HepG2 (cell line): ENCODE results near the gene ABAT. TPM values are rescaled to one million over a fixed set of nuclear protein-coding genes. Genes with fewer than 3 reads are reported as not detected.

Experiments
- ATAC-seq: fragments of 200-7000 bp; cut with Tn5 transposase; 3 replicates; pipeline ENCODE4 v1.9.1; 2020; ENCODE audit warnings: mild to moderate bottlenecking, moderate library complexity
- BruUV-seq: library from RNA; stranded (reverse); fragments of 400-500 nt; replicated peaks from 2 replicates; lab custom pipeline; 2021; lab: Mats Ljungman, UMichigan
- CTCF ChIA-PET: fragments of 300-600 bp; formaldehyde crosslinking; extraction: SDS; loops from one replicate; lab custom pipeline; 2021; ENCODE audit warnings: low total read pairs, inconsistent platforms, low intra/inter-chr PET ratio; lab: Yijun Ruan, JAX
- POLR2A ChIA-PET: fragments of 350-600 bp; sonication (Branson Sonifier 250); formaldehyde crosslinking; loops from one replicate; lab custom pipeline; 2020; ENCODE audit warnings: antibody characterized with exemption, inconsistent platforms; lab: Yijun Ruan, JAX
- DNase-seq: peaks from one replicate; pipeline ENCODE4 v3.0.0-alpha.2; 2015; ENCODE audit warnings: low spot score
- FAIRE-seq: peaks from 3 replicates; lab custom pipeline; 2011; peaks lifted over from hg19 to GRCh38; lab: Jason Lieb, UNC
- H2AFZ ChIP-seq: one replicate; pipeline ENCODE4 v1.6.1; 2011; ENCODE audit warnings: low read length, inconsistent platforms
- H3K27ac ChIP-seq: fragments of 300-600 bp; 3 replicates; pipeline ENCODE4 v1.8.0; 2011; ENCODE audit warnings: mixed run types, mild to moderate bottlenecking, mixed read lengths, low read length, inconsistent platforms; ENCODE audit not compliant: insufficient read depth; ENCODE audit errors: extremely low read length
- H3K27me3 ChIP-seq, 2 experiments: fragments of 200-600 bp in 1 of 2; 2 replicates in 1 of 2; 3 replicates in 1 of 2; pipeline versions ENCODE4 v1.6.0 to v1.8.0; 2011; ENCODE audit warnings: low read length in 2 of 2, mild to moderate bottlenecking in 2 of 2, moderate library complexity in 2 of 2, inconsistent platforms in 1 of 2; ENCODE audit not compliant: insufficient read depth in 2 of 2, control insufficient read depth in 1 of 2
- H3K36me3 ChIP-seq, 2 experiments: fragments of 200-600 bp in 1 of 2; replicated peaks in 1 of 2; 2 replicates in 1 of 2; 3 replicates in 1 of 2; pipeline versions ENCODE4 v1.5.1 to v1.8.0; 2011; ENCODE audit warnings: low read length in 2 of 2, inconsistent platforms in 1 of 2; ENCODE audit not compliant: insufficient read depth in 2 of 2, control insufficient read depth in 1 of 2
- H3K4me1 ChIP-seq: 2 replicates; pipeline ENCODE4 v1.5.1; 2012; ENCODE audit warnings: low read length, inconsistent platforms; ENCODE audit not compliant: insufficient read depth
- H3K4me2 ChIP-seq: 2 replicates; pipeline ENCODE4 v1.6.0; 2011; ENCODE audit warnings: low read depth, low read length, inconsistent platforms
- H3K4me3 ChIP-seq, 3 experiments: fragments of 200-600 bp in 1 of 3; sonication (generic), shearing (Covaris generic) in 1 of 3; replicated peaks in 1 of 3; 2 replicates each; pipeline ENCODE4 v1.5.1; 2011 to 2016; ENCODE audit warnings: low read length in 3 of 3, inconsistent platforms in 2 of 3, low read depth in 2 of 3, mild to moderate bottlenecking in 2 of 3, control low read depth in 1 of 3, mixed read lengths in 1 of 3; ENCODE audit not compliant: insufficient read depth in 1 of 3
- H3K79me2 ChIP-seq: one replicate; pipeline ENCODE4 v1.6.1; 2011; ENCODE audit warnings: low read length, inconsistent platforms; ENCODE audit not compliant: insufficient read depth
- H3K9ac ChIP-seq: 2 replicates; pipeline ENCODE4 v1.6.0; 2011; ENCODE audit warnings: mild to moderate bottlenecking, low read depth, low read length, inconsistent platforms; ENCODE audit not compliant: insufficient read depth
- H3K9me3 ChIP-seq: 2 replicates; pipeline ENCODE4 v1.5.1; 2012; ENCODE audit warnings: mild to moderate bottlenecking, low read length
- H4K20me1 ChIP-seq: 2 replicates; pipeline ENCODE4 v1.6.0; 2011; ENCODE audit warnings: inconsistent platforms, mild to moderate bottlenecking, low read length, moderate library complexity; ENCODE audit not compliant: insufficient read depth
- MTA3 ChIP-seq: sonication (generic); formaldehyde crosslinking; IDR thresholded peaks from 2 replicates; pipeline ENCODE4 v1.4.0; 2020; ENCODE audit warnings: missing genetic modification reagents
- NR3C1 ChIP-seq: sonication (generic); formaldehyde crosslinking; IDR thresholded peaks from 2 replicates; pipeline ENCODE4 v1.4.0; 2020; ENCODE audit warnings: missing genetic modification reagents
- RARA ChIP-seq: IDR thresholded peaks from 2 replicates; pipeline ENCODE4 v1.6.1; 2016; ENCODE audit warnings: missing genetic modification reagents, missing compliant biosample characterization
- SALL2 ChIP-seq: sonication (generic); formaldehyde crosslinking; IDR thresholded peaks from 2 replicates; pipeline ENCODE4 v1.8.1; 2023; ENCODE audit warnings: mild to moderate bottlenecking, missing genetic modification reagents, inconsistent platforms
- SPEN ChIP-seq: sonication (generic); formaldehyde crosslinking; IDR thresholded peaks from 2 replicates; pipeline ENCODE4 v1.5.1; 2020; ENCODE audit warnings: low read depth, mild to moderate bottlenecking, missing genetic modification reagents
- ZNF563 ChIP-seq: sonication (generic); formaldehyde crosslinking; IDR thresholded peaks from 2 replicates; pipeline ENCODE4 v1.8.0; 2022; ENCODE audit warnings: mild to moderate bottlenecking, moderate library complexity, missing genetic modification reagents
- WGBS: methylation state at CpG from one replicate; pipeline ENCODE4 v1.1.6; 2017; ENCODE audit warnings: low lambda C conversion rate; 5-methylcytosine and 5-hydroxymethylcytosine counted together
- in situ Hi-C: cut with HindIII; loops from 2 replicates; pipeline ENCODE4 v1.10.0; 2017; ENCODE audit warnings: low pct_unique_long_range_greater_than_20kb; ENCODE audit not compliant: extremely low pct_ligation_motif_present
- intact Hi-C: fragments of 100-400 bp; cut with micrococcal nuclease; formaldehyde crosslinking; loops from one replicate; pipeline ENCODE4 v1.10.0; 2022; ENCODE audit not compliant: unreplicated experiment
- polyA plus RNA-seq, 8 experiments: library from polyadenylated mRNA; depleted of rRNA in 3 of 8; stranded (reverse) in 7 of 8; unstranded in 1 of 8; fragments of >200 nt; fragmentation: Illumina TruSeq in 4 of 8; extraction: Trizol in 4 of 8; gene quantifications; 2 replicates each; pipeline versions ENCODE4 v1.2.1 to v1.2.3, GENCODE V29; 2011 to 2016; ENCODE audit warnings: low read depth in 4 of 8, missing spikeins in 1 of 8, mixed read lengths in 1 of 8; ENCODE audit not compliant: insufficient read depth in 1 of 8
- total RNA-seq, 5 experiments: library from RNA; depleted of rRNA; stranded (reverse); fragments of >200 nt; fragmentation: Illumina TruSeq; extraction: Trizol; gene quantifications; 2 replicates each; pipeline ENCODE4 v1.2.3, GENCODE V29; 2016; ENCODE audit warnings: low read depth in 1 of 5
- TF ChIP-seq, protein P1 (sequence below): sonication (generic); formaldehyde crosslinking; IDR thresholded peaks from 2 replicates; pipeline ENCODE4 v1.4.0; 2020; ENCODE audit warnings: mild to moderate bottlenecking, missing genetic modification reagents
- TF ChIP-seq, protein P2 (sequence below): sonication (generic); formaldehyde crosslinking; IDR thresholded peaks from 2 replicates; pipeline ENCODE4 v1.4.0; 2020; ENCODE audit warnings: low read depth, mild to moderate bottlenecking, missing genetic modification reagents
- TF ChIP-seq, protein P3 (sequence below): sonication (generic); formaldehyde crosslinking; IDR thresholded peaks from 2 replicates; pipeline ENCODE4 v1.5.1; 2020; ENCODE audit warnings: mild to moderate bottlenecking, missing genetic modification reagents, moderate library complexity
- TF ChIP-seq, protein P4 (sequence below): sonication (generic); formaldehyde crosslinking; IDR thresholded peaks from 2 replicates; pipeline ENCODE4 v1.4.0; 2020; ENCODE audit warnings: missing genetic modification reagents

ABAT gene
- total and polyA plus RNA-seq, 2 of the 13 experiments (the other 11 are each of a cell fraction or from before 2014, with no cell fraction given), result 47.6 to 97.3 TPM

DNA sequence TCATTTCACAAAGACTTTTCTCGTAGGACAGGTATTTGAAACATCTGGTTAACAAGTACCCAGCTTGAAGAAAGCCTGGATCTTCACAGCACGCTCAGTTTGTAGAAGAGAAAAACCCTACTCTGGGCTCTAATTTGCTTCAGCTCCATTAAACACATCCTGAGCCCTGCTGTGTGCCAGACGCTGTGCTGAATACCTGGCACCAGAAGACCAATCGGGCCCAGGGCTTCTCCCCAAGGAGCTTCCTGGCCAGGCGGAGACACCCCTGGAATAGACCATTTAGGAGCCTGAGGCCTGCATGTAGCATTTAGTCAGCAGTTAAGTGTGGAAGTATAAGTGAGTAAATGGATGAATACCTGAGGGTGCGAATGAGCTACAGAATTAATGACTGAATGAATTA, 8.9 kb upstream of the ABAT start:
- in situ Hi-C loops, result loop anchor here (25.0 kb wide), 1 partner anchor 222 kb away; the partner anchor contains the start of gene LITAFD
- no peak overlapping the region for H3K27ac ChIP-seq
- H2AFZ ChIP-seq, result no peak overlapping the region
- H4K20me1 ChIP-seq, result no peaks in the 10 kb centered on the region
- no peak overlapping the region for H3K9ac ChIP-seq
- no peaks in the 10 kb centered on the region for H3K79me2 ChIP-seq
- H3K4me2 ChIP-seq, result no peak overlapping the region
- no peaks in the 10 kb centered on the region for H3K4me1 ChIP-seq
- BruUV-seq, result no TSS peak
- no peaks in the 10 kb centered on the region for H3K27me3 ChIP-seq
- WGBS, result 66% methylated on average over 6 of the region's 6 CpGs
- H3K4me3 ChIP-seq, result no peak overlapping the region
- H3K9me3 ChIP-seq, result no peaks in the 10 kb centered on the region
- FAIRE-seq (no peak), ATAC-seq (no peak), DNase-seq (no peak)
- intact Hi-C loops, result no loop called here
- no peaks in the 10 kb centered on the region for H3K36me3 ChIP-seq
- POLR2A ChIA-PET, result interaction anchor here (0.8 to 1.9 kb wide), 5 partner anchors 8 to 131 kb away, joined by 3 to 4 read pairs (median 3); partner anchors contain the start of gene ABAT
- CTCF ChIA-PET, result no interaction called here
- TF ChIP-seq NR3C1 (no peak), SPEN (CRISPR knock-in tag) (no peak), ZNF563 (no peak), RARA (no peak), MTA3 (CRISPR knock-in tag) (no peak), SALL2 (CRISPR knock-in tag) (no peak)
- TF ChIP-seq, protein P1, sequence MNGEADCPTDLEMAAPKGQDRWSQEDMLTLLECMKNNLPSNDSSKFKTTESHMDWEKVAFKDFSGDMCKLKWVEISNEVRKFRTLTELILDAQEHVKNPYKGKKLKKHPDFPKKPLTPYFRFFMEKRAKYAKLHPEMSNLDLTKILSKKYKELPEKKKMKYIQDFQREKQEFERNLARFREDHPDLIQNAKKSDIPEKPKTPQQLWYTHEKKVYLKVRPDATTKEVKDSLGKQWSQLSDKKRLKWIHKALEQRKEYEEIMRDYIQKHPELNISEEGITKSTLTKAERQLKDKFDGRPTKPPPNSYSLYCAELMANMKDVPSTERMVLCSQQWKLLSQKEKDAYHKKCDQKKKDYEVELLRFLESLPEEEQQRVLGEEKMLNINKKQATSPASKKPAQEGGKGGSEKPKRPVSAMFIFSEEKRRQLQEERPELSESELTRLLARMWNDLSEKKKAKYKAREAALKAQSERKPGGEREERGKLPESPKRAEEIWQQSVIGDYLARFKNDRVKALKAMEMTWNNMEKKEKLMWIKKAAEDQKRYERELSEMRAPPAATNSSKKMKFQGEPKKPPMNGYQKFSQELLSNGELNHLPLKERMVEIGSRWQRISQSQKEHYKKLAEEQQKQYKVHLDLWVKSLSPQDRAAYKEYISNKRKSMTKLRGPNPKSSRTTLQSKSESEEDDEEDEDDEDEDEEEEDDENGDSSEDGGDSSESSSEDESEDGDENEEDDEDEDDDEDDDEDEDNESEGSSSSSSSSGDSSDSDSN, result no peak
- TF ChIP-seq, protein P2, sequence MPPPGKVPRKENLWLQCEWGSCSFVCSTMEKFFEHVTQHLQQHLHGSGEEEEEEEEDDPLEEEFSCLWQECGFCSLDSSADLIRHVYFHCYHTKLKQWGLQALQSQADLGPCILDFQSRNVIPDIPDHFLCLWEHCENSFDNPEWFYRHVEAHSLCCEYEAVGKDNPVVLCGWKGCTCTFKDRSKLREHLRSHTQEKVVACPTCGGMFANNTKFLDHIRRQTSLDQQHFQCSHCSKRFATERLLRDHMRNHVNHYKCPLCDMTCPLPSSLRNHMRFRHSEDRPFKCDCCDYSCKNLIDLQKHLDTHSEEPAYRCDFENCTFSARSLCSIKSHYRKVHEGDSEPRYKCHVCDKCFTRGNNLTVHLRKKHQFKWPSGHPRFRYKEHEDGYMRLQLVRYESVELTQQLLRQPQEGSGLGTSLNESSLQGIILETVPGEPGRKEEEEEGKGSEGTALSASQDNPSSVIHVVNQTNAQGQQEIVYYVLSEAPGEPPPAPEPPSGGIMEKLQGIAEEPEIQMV (CRISPR knock-in tag), result no peak
- TF ChIP-seq, protein P3, sequence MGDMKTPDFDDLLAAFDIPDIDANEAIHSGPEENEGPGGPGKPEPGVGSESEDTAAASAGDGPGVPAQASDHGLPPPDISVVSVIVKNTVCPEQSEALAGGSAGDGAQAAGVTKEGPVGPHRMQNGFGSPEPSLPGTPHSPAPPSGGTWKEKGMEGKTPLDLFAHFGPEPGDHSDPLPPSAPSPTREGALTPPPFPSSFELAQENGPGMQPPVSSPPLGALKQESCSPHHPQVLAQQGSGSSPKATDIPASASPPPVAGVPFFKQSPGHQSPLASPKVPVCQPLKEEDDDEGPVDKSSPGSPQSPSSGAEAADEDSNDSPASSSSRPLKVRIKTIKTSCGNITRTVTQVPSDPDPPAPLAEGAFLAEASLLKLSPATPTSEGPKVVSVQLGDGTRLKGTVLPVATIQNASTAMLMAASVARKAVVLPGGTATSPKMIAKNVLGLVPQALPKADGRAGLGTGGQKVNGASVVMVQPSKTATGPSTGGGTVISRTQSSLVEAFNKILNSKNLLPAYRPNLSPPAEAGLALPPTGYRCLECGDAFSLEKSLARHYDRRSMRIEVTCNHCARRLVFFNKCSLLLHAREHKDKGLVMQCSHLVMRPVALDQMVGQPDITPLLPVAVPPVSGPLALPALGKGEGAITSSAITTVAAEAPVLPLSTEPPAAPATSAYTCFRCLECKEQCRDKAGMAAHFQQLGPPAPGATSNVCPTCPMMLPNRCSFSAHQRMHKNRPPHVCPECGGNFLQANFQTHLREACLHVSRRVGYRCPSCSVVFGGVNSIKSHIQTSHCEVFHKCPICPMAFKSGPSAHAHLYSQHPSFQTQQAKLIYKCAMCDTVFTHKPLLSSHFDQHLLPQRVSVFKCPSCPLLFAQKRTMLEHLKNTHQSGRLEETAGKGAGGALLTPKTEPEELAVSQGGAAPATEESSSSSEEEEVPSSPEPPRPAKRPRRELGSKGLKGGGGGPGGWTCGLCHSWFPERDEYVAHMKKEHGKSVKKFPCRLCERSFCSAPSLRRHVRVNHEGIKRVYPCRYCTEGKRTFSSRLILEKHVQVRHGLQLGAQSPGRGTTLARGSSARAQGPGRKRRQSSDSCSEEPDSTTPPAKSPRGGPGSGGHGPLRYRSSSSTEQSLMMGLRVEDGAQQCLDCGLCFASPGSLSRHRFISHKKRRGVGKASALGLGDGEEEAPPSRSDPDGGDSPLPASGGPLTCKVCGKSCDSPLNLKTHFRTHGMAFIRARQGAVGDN (CRISPR knock-in tag), result no peak
- TF ChIP-seq, protein P4, sequence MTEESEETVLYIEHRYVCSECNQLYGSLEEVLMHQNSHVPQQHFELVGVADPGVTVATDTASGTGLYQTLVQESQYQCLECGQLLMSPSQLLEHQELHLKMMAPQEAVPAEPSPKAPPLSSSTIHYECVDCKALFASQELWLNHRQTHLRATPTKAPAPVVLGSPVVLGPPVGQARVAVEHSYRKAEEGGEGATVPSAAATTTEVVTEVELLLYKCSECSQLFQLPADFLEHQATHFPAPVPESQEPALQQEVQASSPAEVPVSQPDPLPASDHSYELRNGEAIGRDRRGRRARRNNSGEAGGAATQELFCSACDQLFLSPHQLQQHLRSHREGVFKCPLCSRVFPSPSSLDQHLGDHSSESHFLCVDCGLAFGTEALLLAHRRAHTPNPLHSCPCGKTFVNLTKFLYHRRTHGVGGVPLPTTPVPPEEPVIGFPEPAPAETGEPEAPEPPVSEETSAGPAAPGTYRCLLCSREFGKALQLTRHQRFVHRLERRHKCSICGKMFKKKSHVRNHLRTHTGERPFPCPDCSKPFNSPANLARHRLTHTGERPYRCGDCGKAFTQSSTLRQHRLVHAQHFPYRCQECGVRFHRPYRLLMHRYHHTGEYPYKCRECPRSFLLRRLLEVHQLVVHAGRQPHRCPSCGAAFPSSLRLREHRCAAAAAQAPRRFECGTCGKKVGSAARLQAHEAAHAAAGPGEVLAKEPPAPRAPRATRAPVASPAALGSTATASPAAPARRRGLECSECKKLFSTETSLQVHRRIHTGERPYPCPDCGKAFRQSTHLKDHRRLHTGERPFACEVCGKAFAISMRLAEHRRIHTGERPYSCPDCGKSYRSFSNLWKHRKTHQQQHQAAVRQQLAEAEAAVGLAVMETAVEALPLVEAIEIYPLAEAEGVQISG (CRISPR knock-in tag), result no peak
